ENCODE data around the gene MFRP. TPM values are rescaled to one million over a fixed set of nuclear protein-coding genes. Genes with fewer than 3 reads are reported as not detected.

MFRP gene
- total and polyA plus RNA-seq, 9 of the 15 experiments (the other 6 are each of a cell fraction or from before 2014, with no cell fraction given), result not detected

GRCh38 chr11:119305556-119306372 is 40.7 kb downstream of the MFRP start (continued):
- TF ChIP-seq BRF1 (IDR thresholded peaks at IDR 0.05; ENCODE audit: borderline replicate concordance, extremely low read depth, insufficient read length) (no peak), MIER1 (IDR thresholded peaks at IDR 0.05; ENCODE audit: low read depth) (no peak)

DNA sequence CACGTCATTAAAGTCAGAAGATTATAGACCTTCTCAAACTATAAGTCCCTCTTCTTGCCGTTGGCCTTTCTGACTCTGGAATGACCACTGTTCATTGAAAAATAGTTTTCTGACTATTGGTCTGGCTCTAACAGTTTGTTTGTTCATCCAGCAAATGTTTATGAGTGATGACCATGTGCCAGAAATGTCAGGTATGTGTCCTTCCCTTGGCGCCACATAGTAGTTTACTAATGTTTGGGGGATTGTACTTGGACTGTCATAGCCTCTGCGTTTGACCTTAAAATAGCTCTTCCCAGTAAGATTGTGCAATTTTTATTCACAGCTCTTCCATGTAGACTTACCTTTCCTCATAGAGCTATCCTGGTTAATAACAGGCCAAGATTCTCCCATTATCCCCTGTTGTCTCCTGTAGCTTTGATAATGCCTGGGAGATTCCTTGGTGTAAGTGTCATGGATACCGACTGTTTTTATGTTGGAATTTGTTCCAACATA is 43.2 kb downstream of the MFRP start:
- H3K27ac ChIP-seq (ENCODE audit: extremely low read depth, low read depth, low read length), result no peak overlapping the region
- peaks cover 77% of the 10 kb centered on the region for H3K36me3 ChIP-seq (ENCODE audit: control insufficient read depth, insufficient read depth, low read length)
- intact Hi-C loops (cut with micrococcal nuclease) (no loop called here), in situ Hi-C loops (cut with MboI) (no loop called here)
- H3K4me2 ChIP-seq (ENCODE audit: insufficient read depth, low read length), result no peak overlapping the region
- DNase-seq (ENCODE audit: extremely low read depth in 1 of 4, low spot score in 3 of 4) (no peak), ATAC-seq (no peak), FAIRE-seq (no peak)
- ChIA-PET POLR2A (interaction anchor here (2.1 kb wide), 1 partner anchor 14 kb away, joined by 5 read pairs; no protein-coding TSS in a partner anchor), CTCF (ENCODE audit: low intra/inter-chr PET ratio) (no interaction called here)
- H4K20me1 ChIP-seq (replicated peaks; ENCODE audit: control insufficient read depth, insufficient read depth, low read length), result no peaks in the 10 kb centered on the region
- H3K9ac ChIP-seq (ENCODE audit: insufficient read depth in 1 of 2, low read depth in 2 of 2, low read length in 2 of 2), result no peak overlapping the region
- no peak overlapping the region for H2AFZ ChIP-seq (ENCODE audit: low read depth, low read length)
- no peak overlapping the region for H3K4me3 ChIP-seq
- TF ChIP-seq CEBPB (tag; IDR thresholded peaks at IDR 0.05), result peak; percentile 22; the same call in 1 of the 2 replicates
- TF ChIP-seq ZBTB8A (IDR thresholded peaks at IDR 0.05; ENCODE audit: partially characterized antibody), result no peak
- TF ChIP-seq RFX1 (IDR thresholded peaks at IDR 0.05), result no peak
- TF ChIP-seq ZBTB7A (IDR thresholded peaks at IDR 0.05; ENCODE audit: borderline replicate concordance, control insufficient read depth, low read depth, low read length), result no peak
- TF ChIP-seq MAFG (tag; conservative IDR thresholded peaks at IDR 0.05), result no peak
- TF ChIP-seq ZNF121 (CRISPR knock-in tag; conservative IDR thresholded peaks at IDR 0.05), result no peak
- H3K9me3 ChIP-seq (replicated peaks; ENCODE audit: control insufficient read depth, insufficient read depth, low read depth, low read length), result no peaks in the 10 kb centered on the region
- 81% methylated on average over 5 of the region's 5 CpGs for WGBS (ENCODE audit: insufficient coverage, low coverage, missing lambda C conversion rate)
- no peaks in the 10 kb centered on the region for H3K9me1 ChIP-seq (ENCODE audit: control insufficient read depth, insufficient read depth, low read length)
- no peaks in the 10 kb centered on the region for H3K79me2 ChIP-seq (ENCODE audit: control insufficient read depth, insufficient read depth, low read length)
- no peaks in the 10 kb centered on the region for H3K27me3 ChIP-seq (ENCODE audit: control insufficient read depth in 2 of 2, insufficient read depth in 2 of 2, low read length in 2 of 2)
- no peaks in the 10 kb centered on the region; a peak in 1 of 5 replicates for H3K4me1 ChIP-seq (replicated peaks in 1 of 2; ENCODE audit: control insufficient read depth in 2 of 2, insufficient read depth in 2 of 2, low read length in 2 of 2)
- BruUV-seq (replicated peaks), result no TSS peak

Data from K562 (cell line).